DMS153 (cell line): ENCODE measurements around the gene NLRP6.

Experiments
- DNase-seq: peaks from one replicate; lab custom pipeline; 2025; lab: John Stamatoyannopoulos, UW

NLRP6 gene

GRCh38 chr11:256952-257737, 21.1 kb upstream of the NLRP6 start:
- no peak for DNase-seq

GRCh38 chr11:257766-258493, 20.3 kb upstream of the NLRP6 start:
- DNase-seq: no peak

- DNase-seq: no peak
Observed at GRCh38 chr11:259413-259812, 18.8 kb upstream of the NLRP6 start.

DNA sequence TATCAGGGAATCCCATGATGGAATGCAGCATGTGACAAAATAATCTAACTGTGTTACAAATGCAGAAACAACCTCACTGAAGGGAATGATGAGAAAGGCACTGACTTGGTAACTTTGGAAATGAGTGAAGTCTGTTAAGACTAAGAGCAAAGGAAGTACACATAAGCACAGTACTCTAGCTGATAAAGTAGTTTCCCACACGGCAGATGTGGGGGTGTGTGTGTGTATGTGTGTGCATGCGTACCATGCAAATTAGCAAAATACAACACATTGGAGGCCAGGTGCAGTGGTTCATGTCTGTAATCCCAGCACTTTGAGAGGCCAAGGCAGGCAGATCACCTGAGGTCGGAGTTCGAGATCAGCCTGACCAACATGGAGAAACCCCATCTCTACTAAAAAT, 16.6 kb upstream of the NLRP6 start:
- DNase-seq: no peak

DNA sequence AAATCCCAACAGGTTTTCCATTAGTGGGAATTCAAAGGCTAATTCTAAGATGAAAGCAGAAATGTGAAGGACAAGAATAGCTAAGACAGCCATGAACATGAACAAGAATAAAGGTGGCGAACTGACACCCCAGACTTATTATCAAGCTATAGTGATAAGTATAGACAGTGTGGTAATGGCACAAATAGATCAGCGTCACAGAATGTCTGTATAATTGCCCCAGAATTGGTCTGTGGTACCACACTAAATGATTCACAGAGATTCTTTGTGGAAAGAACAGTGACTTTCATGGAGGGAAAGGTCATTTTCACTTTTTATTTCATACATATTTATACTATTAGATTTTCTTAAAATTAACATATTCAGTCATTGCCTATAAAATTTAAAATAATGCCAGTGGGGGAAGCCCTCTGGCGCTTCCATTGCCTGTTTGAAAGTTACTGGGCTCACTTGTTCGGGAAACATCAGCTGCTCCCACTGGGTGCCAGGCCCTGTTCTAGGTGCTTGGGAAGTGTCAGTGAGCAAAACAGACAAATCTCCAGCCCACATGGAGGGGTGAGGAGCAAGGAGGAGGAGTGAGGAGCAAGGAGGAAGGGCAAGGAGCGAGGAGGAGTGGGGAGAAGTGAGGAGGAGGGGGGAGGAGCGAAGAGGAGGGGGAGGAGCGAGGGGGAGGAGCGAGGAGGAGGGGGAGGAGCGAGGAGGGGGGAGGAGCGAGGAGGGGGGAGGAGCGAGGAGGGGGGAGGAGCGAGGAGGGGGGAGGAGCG, 11.3 kb upstream of the NLRP6 start:
- DNase-seq: no peak

DNA sequence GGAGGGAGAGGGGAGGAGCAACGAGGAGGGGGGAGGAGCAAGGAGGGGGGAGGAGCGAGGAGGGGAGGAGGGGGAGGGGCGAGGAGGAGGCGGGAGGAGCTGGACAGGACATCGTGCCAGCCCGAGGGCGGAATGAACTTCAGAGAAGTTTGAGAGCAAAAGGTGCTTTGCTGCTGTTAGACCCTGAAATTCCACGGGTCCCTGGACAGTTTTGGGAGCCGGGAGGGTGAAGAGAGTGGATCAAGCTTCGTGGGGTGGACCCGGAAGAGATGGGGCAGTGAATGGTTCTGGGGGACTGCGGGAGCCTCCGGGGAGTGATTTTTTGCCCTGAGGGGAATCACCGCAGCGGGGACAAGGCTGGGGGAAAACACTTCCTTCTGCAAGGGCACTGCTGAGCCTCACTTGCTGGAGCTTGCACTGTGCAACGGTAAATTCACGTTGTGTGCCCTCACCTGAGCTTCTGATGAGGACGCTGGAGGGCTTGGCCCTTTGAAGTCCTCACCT, 10.7 kb upstream of the NLRP6 start:
- DNase-seq: no peak

DNA sequence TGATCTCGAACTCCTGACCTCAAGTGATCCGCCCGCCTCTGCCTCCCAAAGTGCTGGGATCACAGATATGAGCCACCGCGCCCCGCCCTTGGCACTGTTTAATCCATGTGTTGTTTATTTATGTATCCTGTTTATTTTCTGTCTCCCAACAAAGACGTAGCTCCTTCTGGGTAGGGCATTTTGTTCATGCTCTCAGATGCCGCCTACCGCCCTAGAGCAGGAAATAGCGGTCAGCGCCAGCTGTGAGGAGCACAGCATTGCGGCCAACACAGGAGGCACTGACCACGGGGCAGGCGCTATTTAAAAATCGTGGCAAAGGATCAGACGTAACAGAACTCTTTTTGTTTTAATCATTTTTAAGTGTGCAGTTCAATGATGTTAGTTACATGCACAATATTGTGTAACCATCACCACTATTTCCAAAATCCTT, 9.5 kb upstream of the NLRP6 start:
- peak; percentile 11 for DNase-seq

GRCh38 chr11:269146-269890, 8.9 kb upstream of the NLRP6 start:
- DNase-seq: no peak

- DNase-seq: no peak
Observed at GRCh38 chr11:270451-271318, 7.5 kb upstream of the NLRP6 start.

- DNase-seq: no peak
Observed at GRCh38 chr11:271319-271715, 6.9 kb upstream of the NLRP6 start.

GRCh38 chr11:272195-272930, 5.8 kb upstream of the NLRP6 start:
- no peak for DNase-seq

DNA sequence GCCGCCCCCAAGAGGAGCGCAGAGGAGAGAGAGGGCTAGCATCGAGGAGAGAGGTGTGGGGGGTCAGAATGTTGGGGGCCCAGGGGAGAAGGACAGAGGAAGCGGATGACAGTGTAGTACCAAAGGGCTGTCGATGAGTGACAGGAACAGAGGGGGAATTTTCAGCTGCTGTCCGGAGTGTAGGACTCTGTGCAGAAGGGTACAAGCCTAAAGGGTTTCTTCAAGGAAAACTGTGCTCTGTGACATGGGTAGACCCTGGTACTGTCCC, 5.3 kb upstream of the NLRP6 start:
- DNase-seq: no peak

GRCh38 chr11:276219-276618, 2.0 kb upstream of the NLRP6 start:
- no peak for DNase-seq

DNA sequence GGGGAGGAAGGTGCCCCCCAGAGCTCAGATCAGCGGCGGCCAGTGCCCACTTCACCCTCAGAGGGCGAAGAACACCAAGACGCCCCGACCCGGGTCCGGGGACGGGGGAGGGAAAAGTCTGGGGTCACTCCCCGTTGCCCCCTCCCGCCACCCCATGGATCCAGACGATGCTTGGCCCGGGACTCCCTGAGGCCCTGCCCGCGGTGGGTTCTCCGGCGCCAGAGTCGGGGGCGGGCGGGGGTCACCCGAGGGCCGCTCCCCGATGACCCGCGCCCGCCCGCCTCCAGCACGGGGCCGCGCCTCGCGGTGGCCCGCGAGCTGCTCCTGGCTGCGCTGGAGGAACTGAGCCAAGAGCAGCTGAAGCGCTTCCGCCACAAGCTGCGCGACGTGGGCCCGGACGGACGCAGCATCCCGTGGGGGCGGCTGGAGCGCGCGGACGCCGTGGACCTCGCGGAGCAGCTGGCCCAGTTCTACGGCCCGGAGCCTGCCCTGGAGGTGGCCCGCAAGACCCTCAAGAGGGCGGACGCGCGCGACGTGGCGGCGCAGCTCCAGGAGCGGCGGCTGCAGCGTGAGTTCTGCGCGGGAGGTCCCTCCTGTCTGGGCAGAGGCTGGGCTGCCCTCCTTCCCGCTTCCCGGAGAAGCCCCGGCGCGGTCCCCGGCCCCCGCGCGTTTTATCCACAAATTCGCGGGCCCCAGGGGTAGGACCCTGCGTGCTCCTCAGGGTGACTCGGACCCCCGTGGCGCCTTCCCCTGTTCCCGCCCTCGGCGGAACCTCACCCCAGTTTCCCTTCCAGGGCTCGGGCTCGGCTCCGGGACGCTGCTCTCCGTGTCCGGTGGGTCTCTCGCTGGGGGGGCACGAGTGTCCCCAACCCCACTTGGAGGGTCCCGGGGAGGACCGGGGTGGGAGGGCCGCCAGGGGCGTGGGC, 1.1 kb downstream of the NLRP6 start:
- no peak for DNase-seq

- DNase-seq: no peak
Observed at GRCh38 chr11:279966-280705, 1.9 kb downstream of the NLRP6 start.

DNA sequence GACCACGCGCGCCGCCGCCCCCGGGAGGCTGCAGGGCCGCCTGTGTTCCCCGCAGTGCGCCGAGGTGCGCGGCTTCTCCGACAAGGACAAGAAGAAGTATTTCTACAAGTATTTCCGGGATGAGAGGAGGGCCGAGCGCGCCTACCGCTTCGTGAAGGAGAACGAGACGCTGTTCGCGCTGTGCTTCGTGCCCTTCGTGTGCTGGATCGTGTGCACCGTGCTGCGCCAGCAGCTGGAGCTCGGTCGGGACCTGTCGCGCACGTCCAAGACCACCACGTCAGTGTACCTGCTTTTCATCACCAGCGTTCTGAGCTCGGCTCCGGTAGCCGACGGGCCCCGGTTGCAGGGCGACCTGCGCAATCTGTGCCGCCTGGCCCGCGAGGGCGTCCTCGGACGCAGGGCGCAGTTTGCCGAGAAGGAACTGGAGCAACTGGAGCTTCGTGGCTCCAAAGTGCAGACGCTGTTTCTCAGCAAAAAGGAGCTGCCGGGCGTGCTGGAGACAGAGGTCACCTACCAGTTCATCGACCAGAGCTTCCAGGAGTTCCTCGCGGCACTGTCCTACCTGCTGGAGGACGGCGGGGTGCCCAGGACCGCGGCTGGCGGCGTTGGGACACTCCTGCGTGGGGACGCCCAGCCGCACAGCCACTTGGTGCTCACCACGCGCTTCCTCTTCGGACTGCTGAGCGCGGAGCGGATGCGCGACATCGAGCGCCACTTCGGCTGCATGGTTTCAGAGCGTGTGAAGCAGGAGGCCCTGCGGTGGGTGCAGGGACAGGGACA, 2.7 kb downstream of the NLRP6 start:
- no peak for DNase-seq

DNA sequence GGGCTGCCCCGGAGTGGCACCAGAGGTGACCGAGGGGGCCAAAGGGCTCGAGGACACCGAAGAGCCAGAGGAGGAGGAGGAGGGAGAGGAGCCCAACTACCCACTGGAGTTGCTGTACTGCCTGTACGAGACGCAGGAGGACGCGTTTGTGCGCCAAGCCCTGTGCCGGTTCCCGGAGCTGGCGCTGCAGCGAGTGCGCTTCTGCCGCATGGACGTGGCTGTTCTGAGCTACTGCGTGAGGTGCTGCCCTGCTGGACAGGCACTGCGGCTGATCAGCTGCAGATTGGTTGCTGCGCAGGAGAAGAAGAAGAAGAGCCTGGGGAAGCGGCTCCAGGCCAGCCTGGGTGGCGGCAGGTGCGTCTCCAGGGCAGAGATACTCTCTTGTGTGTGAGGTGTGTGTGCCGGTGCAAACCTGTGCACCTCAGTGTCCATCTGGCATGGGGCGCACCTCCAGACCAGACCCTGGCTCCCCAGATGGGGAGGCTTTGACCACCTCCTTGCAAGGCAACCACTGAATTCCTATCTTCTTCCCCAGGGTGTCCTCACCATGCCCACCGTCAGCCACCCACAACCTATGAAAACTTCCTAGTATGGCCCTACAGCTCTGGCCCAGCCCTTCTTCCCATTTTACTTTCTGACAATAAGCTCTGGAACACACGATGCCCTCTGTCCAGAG, 3.4 kb downstream of the NLRP6 start:
- no peak for DNase-seq
